B cell (primary cell): ENCODE measurements around the gene UBN2. TPM values are rescaled to one million over a fixed set of nuclear protein-coding genes. Genes with fewer than 3 reads are reported as not detected.
"Not testable (repeated sequence)": the region's sequence is repeated elsewhere in the genome, so short reads cannot be mapped to it uniquely, and the experiment has no call there.

Experiments
- ATAC-seq: fragments of 200-7000 bp; cut with Tn5 transposase; one replicate; pipeline ENCODE4 v1.10.0; 2021; ENCODE audit warnings: low read depth, mild to moderate bottlenecking, moderate number of reproducible peaks, moderate library complexity
- CTCF ChIA-PET: fragments of 350-600 bp; sonication (Branson Sonifier 250); formaldehyde crosslinking; loops from one replicate; lab custom pipeline; 2021; ENCODE audit warnings: antibody characterized with exemption, inconsistent platforms; lab: Charles Lee
- POLR2A ChIA-PET: fragments of 350-600 bp; sonication (Branson Sonifier 250); formaldehyde crosslinking; loops from one replicate; lab custom pipeline; 2021; ENCODE audit warnings: antibody characterized with exemption; lab: Charles Lee
- DNase-seq: peaks from one replicate; pipeline ENCODE4 v3.0.0; 2013
- H2AFZ ChIP-seq: 2 replicates; pipeline ENCODE4 v1.6.1; 2012; ENCODE audit warnings: mild to moderate bottlenecking, low read depth, low read length; ENCODE audit not compliant: insufficient read depth, poor library complexity, severe bottlenecking
- H3K27ac ChIP-seq, 2 donors: 1 replicate in 1 of 2; 2 replicates in 1 of 2; pipeline ENCODE4 v1.5.1; 2012 to 2013; ENCODE audit warnings: low read length in 2 of 2, mild to moderate bottlenecking in 2 of 2, moderate library complexity in 1 of 2
- H3K27me3 ChIP-seq, 4 experiments: fragments of 200-600 bp in 1 of 4; sonication (generic) in 1 of 4; replicated peaks in 1 of 4; 1 replicate in 2 of 4; 2 replicates in 2 of 4; pipeline versions ENCODE4 v1.6.1 to v1.7.0; 2013 to 2016; ENCODE audit warnings: low read length in 3 of 4, mild to moderate bottlenecking in 2 of 4, mixed read lengths in 1 of 4, moderate library complexity in 1 of 4; ENCODE audit not compliant: insufficient read depth in 4 of 4, control insufficient read depth in 3 of 4; ENCODE audit errors: control extremely low read depth in 1 of 4
- H3K36me3 ChIP-seq, 2 experiments: replicated peaks in 1 of 2; 1 replicate in 1 of 2; 2 replicates in 1 of 2; pipeline versions ENCODE4 v1.6.1 to v1.7.1; 2013; ENCODE audit warnings: low read length in 1 of 2; ENCODE audit not compliant: insufficient read depth in 2 of 2, control insufficient read depth in 1 of 2; ENCODE audit errors: control extremely low read depth in 1 of 2, extremely low read depth in 1 of 2
- H3K4me1 ChIP-seq, 2 donors: fragments of 200-600 bp in 1 of 2; sonication (generic) in 1 of 2; 1 replicate in 1 of 2; 2 replicates in 1 of 2; pipeline versions ENCODE4 v1.5.1 to v1.6.1; 2013 to 2017; ENCODE audit warnings: low read length in 2 of 2; ENCODE audit not compliant: control insufficient read depth in 2 of 2, insufficient read depth in 2 of 2
- H3K4me2 ChIP-seq: replicated peaks from 2 replicates; pipeline ENCODE3; 2012; ENCODE audit warnings: mild to moderate bottlenecking, low read depth, low read length; ENCODE audit not compliant: poor library complexity, severe bottlenecking
- H3K4me3 ChIP-seq, 5 experiments: fragments of 200-600 bp in 1 of 5; sonication (generic) in 1 of 5; 1 replicate in 3 of 5; 2 replicates in 2 of 5; pipeline versions ENCODE4 v1.5.1 to v1.7.0; 2011 to 2016; ENCODE audit warnings: low read length in 4 of 5, mild to moderate bottlenecking in 4 of 5, low read depth in 2 of 5, control low read depth in 1 of 5, moderate library complexity in 1 of 5; ENCODE audit not compliant: insufficient read depth in 1 of 5; ENCODE audit errors: control extremely low read depth in 1 of 5, extremely low read depth in 1 of 5
- H3K79me2 ChIP-seq: fragments of 200-600 bp; sonication (generic); one replicate; pipeline ENCODE4 v1.6.0; 2016; ENCODE audit warnings: low read length; ENCODE audit not compliant: control insufficient read depth, insufficient read depth
- H3K9ac ChIP-seq: fragments of 200-600 bp; sonication (generic); 2 replicates; pipeline ENCODE4 v1.6.1; 2017; ENCODE audit warnings: mild to moderate bottlenecking, low read length, moderate library complexity
- H3K9me3 ChIP-seq, 3 donors: one replicate each; pipeline versions ENCODE4 v1.6.1 to v1.7.1; 2013; ENCODE audit warnings: low read length in 2 of 3; ENCODE audit not compliant: control insufficient read depth in 2 of 3, insufficient read depth in 1 of 3; ENCODE audit errors: control extremely low read depth in 1 of 3
- H4K20me1 ChIP-seq: 2 replicates; pipeline ENCODE4 v1.6.0; 2012; ENCODE audit warnings: mild to moderate bottlenecking, low read length; ENCODE audit not compliant: insufficient read depth, control insufficient read depth, poor library complexity, severe bottlenecking
- H3K27ac Mint-ChIP-seq: one replicate; pipeline ENCODE4 v1.8.0; 2021; ENCODE audit warnings: mixed read lengths
- H3K27me3 Mint-ChIP-seq: one replicate; pipeline ENCODE4 v1.8.0; 2021; ENCODE audit warnings: mixed read lengths
- H3K4me1 Mint-ChIP-seq: one replicate; pipeline ENCODE4 v1.8.0; 2021; ENCODE audit warnings: mixed read lengths
- H3K4me3 Mint-ChIP-seq: one replicate; pipeline ENCODE4 v1.8.0; 2021; ENCODE audit warnings: mixed read lengths
- H3K9me3 Mint-ChIP-seq: one replicate; pipeline ENCODE4 v1.8.0; 2022; ENCODE audit warnings: mixed read lengths; ENCODE audit not compliant: insufficient read depth
- EZH2 ChIP-seq: IDR thresholded peaks from 2 replicates; pipeline ENCODE4 v1.6.1; 2012; ENCODE audit warnings: borderline replicate concordance, low read depth, mild to moderate bottlenecking, moderate library complexity, low read length; ENCODE audit not compliant: insufficient read depth, poor library complexity, severe bottlenecking
- WGBS: methylation state at CpG from one replicate; pipeline ENCODE4 v1.1.5; 2013; ENCODE audit warnings: missing lambda C conversion rate; ENCODE audit not compliant: insufficient coverage; 5-methylcytosine and 5-hydroxymethylcytosine counted together
- intact Hi-C: fragments of 100-400 bp; cut with micrococcal nuclease; formaldehyde crosslinking; loops from one replicate; pipeline ENCODE4 v1.10.0; 2022
- polyA plus RNA-seq: library from polyadenylated mRNA; depleted of rRNA; stranded (reverse); fragments of >200 nt; gene quantifications from 2 replicates; pipeline ENCODE4 v1.2.3, GENCODE V29; 2012
- total RNA-seq, 2 donors: library from RNA; stranded (reverse); fragments of 120-200 nt in 1 of 2; gene quantifications; 1 replicate in 1 of 2; 2 replicates in 1 of 2; pipeline versions ENCODE4 v1.2.3 to v1.2.4, GENCODE V29; 2013 to 2022
- TF ChIP-seq, protein P1 (sequence below): fragments of 200-600 bp; IDR thresholded peaks from one replicate; pipeline ENCODE4 v1.8.0; 2022; ENCODE audit warnings: antibody characterized with exemption, mild to moderate bottlenecking

UBN2 gene
- total and polyA plus RNA-seq, 2 donors (not counting 1 experiment from before 2014, with no cell fraction given): 2.4 to 33.4 TPM

DNA sequence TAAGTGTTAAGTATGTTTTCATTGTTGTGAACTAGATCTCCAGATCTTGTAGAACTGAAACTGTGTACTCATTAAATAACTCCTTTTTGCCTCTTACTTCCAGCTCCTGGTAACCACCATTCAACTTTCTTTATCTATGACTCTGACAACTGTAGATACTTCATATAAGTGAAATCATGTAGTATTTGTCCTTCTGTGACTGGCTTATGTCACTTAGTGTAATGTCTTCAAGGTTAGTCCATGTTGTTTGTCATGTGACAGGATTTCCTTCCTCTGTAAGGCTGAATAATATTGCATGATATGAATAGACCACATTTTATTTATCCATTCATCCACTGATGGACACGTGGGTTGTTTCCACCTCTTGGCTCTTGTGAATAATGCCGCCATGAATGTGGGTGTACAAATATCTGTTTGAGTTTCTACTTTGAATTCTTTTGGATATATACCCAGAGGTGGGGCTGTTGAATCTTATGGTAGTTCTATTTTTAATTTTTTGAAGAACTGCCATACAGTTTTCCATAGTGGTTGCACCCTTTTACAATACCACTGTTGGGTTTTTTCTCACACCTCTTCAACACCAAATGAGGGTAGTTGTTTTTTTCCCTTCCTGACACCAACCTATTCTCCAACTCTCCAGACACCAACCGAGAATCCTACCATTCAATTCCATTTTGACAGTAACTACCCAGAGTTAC is 99.4 kb downstream of the UBN2 start:
- H3K4me3 Mint-ChIP-seq: no peak overlapping the region

DNA sequence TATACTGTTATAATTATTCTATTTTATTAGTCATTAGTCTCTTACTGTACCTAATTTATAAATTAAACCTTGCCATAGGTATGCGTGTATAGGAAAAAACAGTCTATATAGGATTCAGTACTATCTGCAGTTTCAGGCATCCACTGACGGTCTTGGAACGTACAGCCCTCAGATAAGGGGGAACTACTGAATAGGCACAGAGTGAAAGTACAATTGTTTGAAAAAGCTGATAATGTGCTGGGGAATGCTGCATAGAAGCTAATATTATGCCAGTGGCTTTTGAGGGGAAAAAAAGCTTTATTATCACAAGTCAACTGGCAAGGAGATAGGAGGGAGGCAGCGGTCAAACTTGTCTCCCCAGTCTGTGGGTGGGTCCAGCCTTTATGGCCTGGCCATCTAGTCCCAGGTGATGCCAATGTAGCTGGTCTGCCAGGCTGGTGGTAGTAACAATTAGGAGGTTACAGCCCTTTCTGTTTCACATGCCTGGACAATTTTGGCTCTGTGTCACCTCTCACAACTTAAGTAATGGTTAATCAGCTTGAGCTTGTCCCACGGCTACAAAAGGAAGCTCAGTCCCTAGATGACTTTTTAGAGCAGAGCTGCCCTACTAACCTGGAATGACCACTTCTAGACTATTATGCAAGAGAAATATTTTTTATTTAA is 101.8 kb downstream of the UBN2 start:
- no peak overlapping the region for H3K4me2 ChIP-seq
- H3K4me3 ChIP-seq: no peak overlapping the region
- H3K27ac ChIP-seq: no peak overlapping the region
- Mint-ChIP-seq H3K4me3 (no peak overlapping the region), H3K27ac (no peak overlapping the region), H3K27me3 (peaks cover 5% of the 10 kb centered on the region), H3K9me3 (peaks cover 2% of the 10 kb centered on the region), H3K4me1 (peaks cover 5% of the 10 kb centered on the region)
- no peaks in the 10 kb centered on the region for H3K27me3 ChIP-seq
- H3K9me3 ChIP-seq: no peaks in the 10 kb centered on the region
- H3K79me2 ChIP-seq: no peaks in the 10 kb centered on the region
- DNase-seq: no peak
- no peak for ATAC-seq
- no peak overlapping the region for H2AFZ ChIP-seq
- no peaks in the 10 kb centered on the region for H3K4me1 ChIP-seq
- CTCF ChIA-PET: no interaction called here
- 96% methylated on average over 3 of the region's 5 CpGs for WGBS
- TF ChIP-seq, protein P1, sequence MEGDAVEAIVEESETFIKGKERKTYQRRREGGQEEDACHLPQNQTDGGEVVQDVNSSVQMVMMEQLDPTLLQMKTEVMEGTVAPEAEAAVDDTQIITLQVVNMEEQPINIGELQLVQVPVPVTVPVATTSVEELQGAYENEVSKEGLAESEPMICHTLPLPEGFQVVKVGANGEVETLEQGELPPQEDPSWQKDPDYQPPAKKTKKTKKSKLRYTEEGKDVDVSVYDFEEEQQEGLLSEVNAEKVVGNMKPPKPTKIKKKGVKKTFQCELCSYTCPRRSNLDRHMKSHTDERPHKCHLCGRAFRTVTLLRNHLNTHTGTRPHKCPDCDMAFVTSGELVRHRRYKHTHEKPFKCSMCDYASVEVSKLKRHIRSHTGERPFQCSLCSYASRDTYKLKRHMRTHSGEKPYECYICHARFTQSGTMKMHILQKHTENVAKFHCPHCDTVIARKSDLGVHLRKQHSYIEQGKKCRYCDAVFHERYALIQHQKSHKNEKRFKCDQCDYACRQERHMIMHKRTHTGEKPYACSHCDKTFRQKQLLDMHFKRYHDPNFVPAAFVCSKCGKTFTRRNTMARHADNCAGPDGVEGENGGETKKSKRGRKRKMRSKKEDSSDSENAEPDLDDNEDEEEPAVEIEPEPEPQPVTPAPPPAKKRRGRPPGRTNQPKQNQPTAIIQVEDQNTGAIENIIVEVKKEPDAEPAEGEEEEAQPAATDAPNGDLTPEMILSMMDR: no peak
- TF ChIP-seq EZH2: no peak
- POLR2A ChIA-PET: interaction anchor here (0.6 kb wide), 1 partner anchor 45 kb away, joined by 4 read pairs; no protein-coding TSS in a partner anchor
- intact Hi-C loops: no loop called here
- no peaks in the 10 kb centered on the region for H4K20me1 ChIP-seq
- no peaks in the 10 kb centered on the region for H3K36me3 ChIP-seq
- H3K9ac ChIP-seq: no peak overlapping the region

More for the DNA sequence above, 99.4 kb downstream of the UBN2 start:
- H3K4me2 ChIP-seq: no peak overlapping the region
- H3K9me3 Mint-ChIP-seq: peaks cover 2% of the 10 kb centered on the region
- no peak overlapping the region for H3K9ac ChIP-seq
- H3K79me2 ChIP-seq: no peaks in the 10 kb centered on the region
- peaks cover 8% of the 10 kb centered on the region for H3K27me3 Mint-ChIP-seq
- peaks cover 5% of the 10 kb centered on the region for H3K4me1 Mint-ChIP-seq
- WGBS: 86% methylated on average over 1 of the region's 3 CpGs
- no peak overlapping the region for H3K4me3 ChIP-seq
- H4K20me1 ChIP-seq: no peaks in the 10 kb centered on the region
- H3K27me3 ChIP-seq: no peaks in the 10 kb centered on the region
- H3K36me3 ChIP-seq: no peaks in the 10 kb centered on the region
- no peak overlapping the region for H3K27ac Mint-ChIP-seq
- no peaks in the 10 kb centered on the region for H3K4me1 ChIP-seq
- intact Hi-C loops: no loop called here
- no peak overlapping the region for H2AFZ ChIP-seq
- POLR2A ChIA-PET: no interaction called here
- CTCF ChIA-PET: no interaction called here
- no peak for TF ChIP-seq EZH2
- TF ChIP-seq, protein P1: no peak
- DNase-seq (no peak), ATAC-seq (no peak)
- no peak overlapping the region for H3K27ac ChIP-seq
- H3K9me3 ChIP-seq: no peaks in the 10 kb centered on the region

DNA sequence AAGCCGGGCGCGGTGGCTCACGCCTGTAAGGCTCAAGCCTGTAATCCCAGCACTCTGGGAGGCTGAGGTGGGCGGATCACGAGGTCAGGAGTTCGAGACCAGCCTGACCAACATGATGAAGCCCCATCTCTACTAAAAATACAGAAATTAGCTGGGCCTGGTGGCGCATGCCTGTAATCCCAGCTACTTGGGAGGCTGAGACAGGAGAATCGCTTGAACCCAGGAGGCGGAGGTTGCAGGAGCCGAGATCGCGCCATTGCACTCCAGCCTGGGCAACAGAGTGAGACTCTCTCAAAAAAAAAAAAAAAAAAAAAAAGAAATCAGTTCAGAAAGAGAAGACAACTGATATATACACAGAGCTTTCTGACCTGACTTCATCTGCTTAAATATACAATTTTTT is 102.4 kb downstream of the UBN2 start:
- H3K4me2 ChIP-seq, intact Hi-C loops, H3K4me1 Mint-ChIP-seq, H3K27me3 Mint-ChIP-seq, H2AFZ ChIP-seq, H3K27me3 ChIP-seq, H4K20me1 ChIP-seq, H3K9me3 ChIP-seq, DNase-seq, H3K27ac ChIP-seq, H3K4me1 ChIP-seq, H3K9me3 Mint-ChIP-seq, ATAC-seq, H3K27ac Mint-ChIP-seq, CTCF ChIA-PET, H3K79me2 ChIP-seq, H3K4me3 ChIP-seq, H3K36me3 ChIP-seq, H3K4me3 Mint-ChIP-seq, H3K9ac ChIP-seq: not testable (repeated sequence)
- WGBS: no CpG with 5 or more reads among the region's 13 CpGs
- POLR2A ChIA-PET: interaction anchor here (0.6 kb wide), 1 partner anchor 46 kb away, joined by 4 read pairs; no protein-coding TSS in a partner anchor
